Panc1 (cell line): ENCODE results near the gene HMGCLL1. TPM values are rescaled to one million over a fixed set of nuclear protein-coding genes. Genes with fewer than 3 reads are reported as not detected.

Source experiments
- ATAC-seq: fragments of 200-7000 bp; cut with Tn5 transposase; 2 replicates; pipeline ENCODE4 v1.9.1; 2020; ENCODE audit warnings: mild to moderate bottlenecking, moderate library complexity
- BruUV-seq: library from RNA; stranded (reverse); fragments of 400-500 nt; replicated peaks from 2 replicates; lab custom pipeline; 2021; lab: Mats Ljungman, UMichigan
- CTCF ChIA-PET: fragments of 300-600 bp; sonication (Branson Sonifier 250); formaldehyde crosslinking; loops from one replicate; lab custom pipeline; 2022; ENCODE audit warnings: antibody characterized with exemption; lab: Charles Lee
- POLR2A ChIA-PET: fragments of 300-600 bp; sonication (Branson Sonifier 250); formaldehyde crosslinking; loops from one replicate; lab custom pipeline; 2022; ENCODE audit warnings: antibody characterized with exemption; lab: Charles Lee
- DNase-seq: peaks from one replicate; pipeline ENCODE4 v3.0.0-alpha.2; 2010; ENCODE audit warnings: low read depth, low spot score
- H3K27ac ChIP-seq: 2 replicates; pipeline ENCODE4 v1.5.1; 2011; ENCODE audit warnings: mild to moderate bottlenecking, low read length, inconsistent platforms
- H3K27me3 ChIP-seq: fragments of 200-500 bp; sonication (Bioruptor generic); 2 replicates; pipeline ENCODE4 v1.6.0; 2014; ENCODE audit warnings: low read length, inconsistent platforms; ENCODE audit not compliant: control insufficient read depth, insufficient read depth
- H3K36me3 ChIP-seq: fragments of 200-500 bp; sonication (Bioruptor generic); 2 replicates; pipeline ENCODE4 v1.5.1; 2014; ENCODE audit warnings: inconsistent platforms, mild to moderate bottlenecking, low read length, moderate library complexity; ENCODE audit not compliant: control insufficient read depth, insufficient read depth
- H3K4me1 ChIP-seq: 2 replicates; pipeline ENCODE4 v1.5.1; 2011; ENCODE audit warnings: inconsistent platforms, mild to moderate bottlenecking, low read length, moderate library complexity; ENCODE audit not compliant: control insufficient read depth, insufficient read depth
- H3K4me3 ChIP-seq, 2 experiments: 2 replicates each; pipeline ENCODE4 v1.5.1; 2011 to 2012; ENCODE audit warnings: low read depth in 2 of 2, low read length in 2 of 2, mild to moderate bottlenecking in 2 of 2, inconsistent platforms in 1 of 2, moderate library complexity in 1 of 2
- H3K9me3 ChIP-seq: fragments of 200-500 bp; sonication (Bioruptor generic); 2 replicates; pipeline ENCODE4 v1.5.1; 2014; ENCODE audit warnings: low read depth, mild to moderate bottlenecking, inconsistent platforms, low read length, moderate library complexity; ENCODE audit not compliant: control insufficient read depth, insufficient read depth
- CTCF ChIP-seq: fragments of 450-650 bp; IDR thresholded peaks from 2 replicates; pipeline ENCODE4 v1.5.1; 2017; ENCODE audit warnings: mild to moderate bottlenecking
- POLR2AphosphoS5 ChIP-seq: IDR thresholded peaks from 2 replicates; pipeline ENCODE4 v1.6.1; 2012; ENCODE audit warnings: mild to moderate bottlenecking, low read depth, low read length, moderate library complexity
- REST ChIP-seq, 2 experiments: IDR thresholded peaks; 2 replicates each; pipeline ENCODE4 v1.6.1; 2011 to 2012; ENCODE audit warnings: low read depth in 2 of 2, control low read depth in 1 of 2, low read length in 1 of 2, mild to moderate bottlenecking in 1 of 2, moderate library complexity in 1 of 2; ENCODE audit not compliant: insufficient read depth in 1 of 2
- SIN3A ChIP-seq: IDR thresholded peaks from 2 replicates; pipeline ENCODE4 v1.6.1; 2012; ENCODE audit warnings: low read depth, mild to moderate bottlenecking, low read length, moderate library complexity, borderline replicate concordance; ENCODE audit not compliant: insufficient read depth
- TCF7L2 ChIP-seq: IDR thresholded peaks from 2 replicates; pipeline ENCODE4 v1.6.1; 2011; ENCODE audit warnings: mild to moderate bottlenecking, low read depth, low read length, inconsistent platforms
- in situ Hi-C: cut with HindIII; loops from 2 replicates; pipeline ENCODE4 v1.10.0; 2016; ENCODE audit warnings: low sequenced_read_pairs, low pct_unique_long_range_greater_than_20kb
- intact Hi-C: fragments of 100-400 bp; cut with micrococcal nuclease; formaldehyde crosslinking; loops from one replicate; pipeline ENCODE4 v1.10.0; 2022; ENCODE audit not compliant: unreplicated experiment
- total RNA-seq: library from RNA; stranded (reverse); gene quantifications from one replicate; pipeline ENCODE4 v1.2.1, GENCODE V29; 2021; ENCODE audit not compliant: unreplicated experiment

HMGCLL1 gene
- total RNA-seq, 1 experiment from 2014 or later, result not detected

GRCh38 chr6:55438203-55438602 lies 140.8 kb downstream of the HMGCLL1 start:
- Histone ChIP-seq H3K4me1 (no peaks in the 10 kb centered on the region), H3K27ac (peak overlapping the region; percentile 35; the same call in 1 of the 2 replicates), H3K4me3 (no peak overlapping the region), H3K27me3 (no peaks in the 10 kb centered on the region), H3K36me3 (no peaks in the 10 kb centered on the region), H3K9me3 (no peaks in the 10 kb centered on the region)
- ChIA-PET POLR2A (no interaction called here), CTCF (no interaction called here)
- ATAC-seq (no peak), DNase-seq (no peak)
- TF ChIP-seq CTCF, result no peak
- TF ChIP-seq POLR2AphosphoS5, result no peak
- BruUV-seq, result no TSS peak
- intact Hi-C loops, result no loop called here
- in situ Hi-C loops, result no loop called here

GRCh38 chr6:55437141-55437540 lies 141.9 kb downstream of the HMGCLL1 start:
- Histone ChIP-seq H3K9me3 (no peaks in the 10 kb centered on the region), H3K4me3 (no peak overlapping the region), H3K27me3 (no peaks in the 10 kb centered on the region), H3K27ac (no peak overlapping the region), H3K36me3 (no peaks in the 10 kb centered on the region), H3K4me1 (no peaks in the 10 kb centered on the region)
- intact Hi-C loops (no loop called here), in situ Hi-C loops (no loop called here)
- DNase-seq (no peak), ATAC-seq (no peak)
- ChIA-PET CTCF (no interaction called here), POLR2A (interaction anchor here (0.6 kb wide), 1 partner anchor 443 kb away, joined by 3 read pairs; no protein-coding TSS in a partner anchor)
- TF ChIP-seq POLR2AphosphoS5 (no peak), TCF7L2 (no peak), CTCF (no peak), SIN3A (no peak), REST (IDR thresholded peaks at IDR 0.05; ENCODE audit: insufficient read depth in 1 of 2, low read depth in 2 of 2, low read length in 1 of 2) (no peak)
- BruUV-seq, result no TSS peak
